ENCODE results near the gene CCRL2.

The CCRL2 gene

GRCh38 chr3:46406443-46406787 is 644 bp upstream of the CCRL2 start:
- peak overlapping the region; percentile 71; the same call in 1 of the 2 replicates for H3K27ac ChIP-seq
- no peak for TF ChIP-seq ZFX (IDR thresholded peaks at IDR 0.05)
- TF ChIP-seq, protein P1, sequence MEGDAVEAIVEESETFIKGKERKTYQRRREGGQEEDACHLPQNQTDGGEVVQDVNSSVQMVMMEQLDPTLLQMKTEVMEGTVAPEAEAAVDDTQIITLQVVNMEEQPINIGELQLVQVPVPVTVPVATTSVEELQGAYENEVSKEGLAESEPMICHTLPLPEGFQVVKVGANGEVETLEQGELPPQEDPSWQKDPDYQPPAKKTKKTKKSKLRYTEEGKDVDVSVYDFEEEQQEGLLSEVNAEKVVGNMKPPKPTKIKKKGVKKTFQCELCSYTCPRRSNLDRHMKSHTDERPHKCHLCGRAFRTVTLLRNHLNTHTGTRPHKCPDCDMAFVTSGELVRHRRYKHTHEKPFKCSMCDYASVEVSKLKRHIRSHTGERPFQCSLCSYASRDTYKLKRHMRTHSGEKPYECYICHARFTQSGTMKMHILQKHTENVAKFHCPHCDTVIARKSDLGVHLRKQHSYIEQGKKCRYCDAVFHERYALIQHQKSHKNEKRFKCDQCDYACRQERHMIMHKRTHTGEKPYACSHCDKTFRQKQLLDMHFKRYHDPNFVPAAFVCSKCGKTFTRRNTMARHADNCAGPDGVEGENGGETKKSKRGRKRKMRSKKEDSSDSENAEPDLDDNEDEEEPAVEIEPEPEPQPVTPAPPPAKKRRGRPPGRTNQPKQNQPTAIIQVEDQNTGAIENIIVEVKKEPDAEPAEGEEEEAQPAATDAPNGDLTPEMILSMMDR (conservative IDR thresholded peaks at IDR 0.05) = no peak

- no peak overlapping the region for H3K27ac ChIP-seq
- TF ChIP-seq, protein P1 (conservative IDR thresholded peaks at IDR 0.05) = no peak
- TF ChIP-seq ZFX (IDR thresholded peaks at IDR 0.05) = no peak
Observed at GRCh38 chr3:46407970-46408369, 911 bp downstream of the CCRL2 start.

GRCh38 chr3:46408853-46409252 is 1.8 kb downstream of the CCRL2 start:
- TF ChIP-seq ZFX (IDR thresholded peaks at IDR 0.05) = no peak
- TF ChIP-seq, protein P1 (conservative IDR thresholded peaks at IDR 0.05) = no peak
- H3K27ac ChIP-seq = no peak overlapping the region

GRCh38 chr3:46409739-46410489 is 2.9 kb downstream of the CCRL2 start:
- TF ChIP-seq, protein P1 (conservative IDR thresholded peaks at IDR 0.05) = no peak
- TF ChIP-seq ZFX (IDR thresholded peaks at IDR 0.05) = no peak
- H3K27ac ChIP-seq = no peak overlapping the region

GRCh38 chr3:46410669-46411068 is 3.6 kb downstream of the CCRL2 start:
- TF ChIP-seq, protein P1 (conservative IDR thresholded peaks at IDR 0.05) = no peak
- TF ChIP-seq ZFX (IDR thresholded peaks at IDR 0.05) = no peak
- no peak overlapping the region for H3K27ac ChIP-seq

- TF ChIP-seq, protein P1 (conservative IDR thresholded peaks at IDR 0.05) = no peak
- TF ChIP-seq ZFX (IDR thresholded peaks at IDR 0.05) = no peak
Observed at GRCh38 chr3:46411271-46411670, 4.2 kb downstream of the CCRL2 start.

GRCh38 chr3:46412786-46413298 is 5.8 kb downstream of the CCRL2 start:
- TF ChIP-seq, protein P1 (conservative IDR thresholded peaks at IDR 0.05) = no peak
- no peak for TF ChIP-seq ZFX (IDR thresholded peaks at IDR 0.05)

More at GRCh38 chr3:46411271-46411670, 4.2 kb downstream of the CCRL2 start:
- no peak overlapping the region for H3K27ac ChIP-seq

More at GRCh38 chr3:46412786-46413298, 5.8 kb downstream of the CCRL2 start:
- H3K27ac ChIP-seq = no peak overlapping the region

All from C4-2B (cell line).